ENCODE data around the gene EXOSC5.

Gene EXOSC5

GRCh38 chr19:41339936-41340335 is 57.2 kb downstream of the EXOSC5 start:
- H4K20me1 ChIP-seq (ENCODE audit: insufficient read depth, low read length), result peaks cover 24% of the 10 kb centered on the region; the same call in 1 of the 2 replicates
- no peaks in the 10 kb centered on the region for H3K4me1 ChIP-seq (ENCODE audit: insufficient read depth, low read length)

More at GRCh38 chr19:41339936-41340335, 57.2 kb downstream of the EXOSC5 start:
- Histone ChIP-seq H3K27ac (ENCODE audit: low read length) (no peak overlapping the region), H3K9ac (ENCODE audit: low read depth, low read length) (no peak overlapping the region), H3K4me2 (ENCODE audit: insufficient read depth, low read length) (no peak overlapping the region), H3K27me3 (ENCODE audit: insufficient read depth, low read length, poor library complexity) (no peaks in the 10 kb centered on the region), H3K4me3 (ENCODE audit: low read depth in 1 of 2, low read length in 2 of 2) (no peak overlapping the region), H3K79me2 (ENCODE audit: insufficient read depth, low read length) (peaks cover 25% of the 10 kb centered on the region), H2AFZ (ENCODE audit: low read depth, low read length) (no peak overlapping the region), H3K36me3 (ENCODE audit: insufficient read depth, low read length) (peaks cover 81% of the 10 kb centered on the region), H3K9me3 (ENCODE audit: insufficient read depth, low read length, severe bottlenecking) (no peaks in the 10 kb centered on the region)
- ATAC-seq (ENCODE audit: insufficient read depth, low read depth) (no peak), DNase-seq (no peak)
- TF ChIP-seq, protein P1, sequence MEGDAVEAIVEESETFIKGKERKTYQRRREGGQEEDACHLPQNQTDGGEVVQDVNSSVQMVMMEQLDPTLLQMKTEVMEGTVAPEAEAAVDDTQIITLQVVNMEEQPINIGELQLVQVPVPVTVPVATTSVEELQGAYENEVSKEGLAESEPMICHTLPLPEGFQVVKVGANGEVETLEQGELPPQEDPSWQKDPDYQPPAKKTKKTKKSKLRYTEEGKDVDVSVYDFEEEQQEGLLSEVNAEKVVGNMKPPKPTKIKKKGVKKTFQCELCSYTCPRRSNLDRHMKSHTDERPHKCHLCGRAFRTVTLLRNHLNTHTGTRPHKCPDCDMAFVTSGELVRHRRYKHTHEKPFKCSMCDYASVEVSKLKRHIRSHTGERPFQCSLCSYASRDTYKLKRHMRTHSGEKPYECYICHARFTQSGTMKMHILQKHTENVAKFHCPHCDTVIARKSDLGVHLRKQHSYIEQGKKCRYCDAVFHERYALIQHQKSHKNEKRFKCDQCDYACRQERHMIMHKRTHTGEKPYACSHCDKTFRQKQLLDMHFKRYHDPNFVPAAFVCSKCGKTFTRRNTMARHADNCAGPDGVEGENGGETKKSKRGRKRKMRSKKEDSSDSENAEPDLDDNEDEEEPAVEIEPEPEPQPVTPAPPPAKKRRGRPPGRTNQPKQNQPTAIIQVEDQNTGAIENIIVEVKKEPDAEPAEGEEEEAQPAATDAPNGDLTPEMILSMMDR (IDR thresholded peaks at IDR 0.05; ENCODE audit: borderline replicate concordance, extremely low read depth, low read length, poor library complexity, severe bottlenecking), result no peak
